MM.1S (cell line): Measurements from ENCODE around the gene ARL5B.

Experiments used
- DNase-seq: peaks from one replicate; pipeline ENCODE4 v3.0.0-alpha.2; 2015
- H2AFZ ChIP-seq: fragments of 300-600 bp; sonication (generic); 2 replicates; pipeline ENCODE4 v1.6.0; 2016; ENCODE audit warnings: antibody characterized with exemption, low read length
- H3F3A ChIP-seq: fragments of 300-600 bp; sonication (generic); 2 replicates; pipeline ENCODE4 v1.6.1; 2016; ENCODE audit warnings: mild to moderate bottlenecking, antibody characterized with exemption, low read length, moderate library complexity, mixed read lengths; ENCODE audit not compliant: insufficient read depth
- H3K27ac ChIP-seq: fragments of 300-600 bp; sonication (generic); 2 replicates; pipeline ENCODE4 v1.5.1; 2016; ENCODE audit warnings: mild to moderate bottlenecking, low read length
- H3K27me3 ChIP-seq: fragments of 300-600 bp; sonication (generic); replicated peaks from 2 replicates; pipeline ENCODE4 v1.6.0; 2016; ENCODE audit warnings: low read length; ENCODE audit not compliant: insufficient read depth
- H3K36me3 ChIP-seq: fragments of 300-600 bp; sonication (generic); replicated peaks from 2 replicates; pipeline ENCODE4 v1.6.1; 2016; ENCODE audit warnings: mild to moderate bottlenecking, low read length, mixed read lengths; ENCODE audit not compliant: insufficient read depth
- H3K4me1 ChIP-seq: fragments of 300-600 bp; sonication (generic); 2 replicates; pipeline ENCODE4 v1.6.1; 2016; ENCODE audit warnings: low read length, mixed read lengths
- H3K4me2 ChIP-seq: fragments of 300-600 bp; sonication (generic); 2 replicates; pipeline ENCODE4 v1.6.0; 2016; ENCODE audit warnings: low read depth, low read length
- H3K4me3 ChIP-seq: fragments of 300-600 bp; sonication (generic); 2 replicates; pipeline ENCODE4 v1.5.1; 2016; ENCODE audit warnings: low read length, mixed read lengths
- H3K79me2 ChIP-seq: fragments of 300-600 bp; sonication (generic); 2 replicates; pipeline ENCODE4 v1.6.1; 2016; ENCODE audit warnings: mixed run types, low read length, mixed read lengths
- H3K9ac ChIP-seq: fragments of 300-600 bp; sonication (generic); 2 replicates; pipeline ENCODE4 v1.6.1; 2016; ENCODE audit warnings: low read length, mixed read lengths
- H3K9me2 ChIP-seq: fragments of 300-600 bp; sonication (generic); replicated peaks from 2 replicates; pipeline ENCODE4 v1.6.1; 2016; ENCODE audit warnings: mild to moderate bottlenecking, low read length, mixed read lengths; ENCODE audit not compliant: insufficient read depth
- H3K9me3 ChIP-seq: fragments of 300-600 bp; sonication (generic); replicated peaks from 2 replicates; pipeline ENCODE4 v1.6.1; 2016; ENCODE audit warnings: mild to moderate bottlenecking, low read length, mixed read lengths; ENCODE audit not compliant: insufficient read depth
- H4K20me1 ChIP-seq: fragments of 300-600 bp; sonication (generic); 2 replicates; pipeline ENCODE4 v1.6.1; 2016; ENCODE audit warnings: mild to moderate bottlenecking, low read length, moderate library complexity, mixed read lengths; ENCODE audit not compliant: insufficient read depth
- CTCF ChIP-seq: fragments of 300-600 bp; sonication (generic); IDR thresholded peaks from 2 replicates; pipeline ENCODE4 v1.5.1; 2016; ENCODE audit warnings: antibody characterized with exemption, low read length, mixed read lengths
- EZH2 ChIP-seq: fragments of 300-600 bp; sonication (generic); optimal IDR thresholded peaks from 2 replicates; pipeline ENCODE3; 2017; ENCODE audit warnings: low read depth, mild to moderate bottlenecking, antibody characterized with exemption, low read length, mixed read lengths
- EZH2phosphoT487 ChIP-seq: fragments of 300-600 bp; sonication (generic); IDR thresholded peaks from 2 replicates; pipeline ENCODE4 v1.6.1; 2018; ENCODE audit warnings: antibody characterized with exemption, low read length

The ARL5B gene

GRCh38 chr10:18659125-18659818, at the start of gene ARL5B:
Gene ARL5B, plus strand, starts transcription at chr10:18659431. Its CDS starts 207 bp downstream, at chr10:18659638.
- Histone ChIP-seq H3K4me1 (peaks cover 10% of the 10 kb centered on the region; the same call in 1 of the 2 replicates), H3K9ac (peak within 1 kb of the TSS; percentile 97), H3K4me3 (peak within 1 kb of the TSS; percentile 93), H3K27me3 (no peaks in the 10 kb centered on the region), H3K4me2 (peak within 1 kb of the TSS; percentile 90), H3K9me3 (no peaks in the 10 kb centered on the region), H3K36me3 (no peaks in the 10 kb centered on the region), H3K79me2 (peaks cover 53% of the 10 kb centered on the region), H3F3A (peaks cover 22% of the 10 kb centered on the region), H3K27ac (peak within 1 kb of the TSS; percentile 96), H2AFZ (peak within 1 kb of the TSS; percentile 77), H4K20me1 (no peaks in the 10 kb centered on the region), H3K9me2 (no peaks in the 10 kb centered on the region)
- TF ChIP-seq EZH2, result no peak
- TF ChIP-seq CTCF, result no peak
- no peak for TF ChIP-seq EZH2phosphoT487
- peak; percentile 94 for DNase-seq

GRCh38 chr10:18610517-18610916, 48.7 kb upstream of the ARL5B start:
- TF ChIP-seq EZH2phosphoT487 (no peak), EZH2 (no peak), CTCF (no peak)
- Histone ChIP-seq H3K4me1 (peaks cover 8% of the 10 kb centered on the region; the same call in 1 of the 2 replicates), H3K9ac (no peak overlapping the region), H3K9me3 (no peaks in the 10 kb centered on the region), H3K79me2 (no peaks in the 10 kb centered on the region), H3K4me2 (no peak overlapping the region), H3K27me3 (no peaks in the 10 kb centered on the region), H3F3A (no peaks in the 10 kb centered on the region; the same call in 1 of the 2 replicates), H2AFZ (no peak overlapping the region), H4K20me1 (no peaks in the 10 kb centered on the region), H3K36me3 (0 out of 2 replicates have a peak, but pooled peaks cover 3% of the 10 kb centered on the region), H3K27ac (no peak overlapping the region), H3K9me2 (no peaks in the 10 kb centered on the region), H3K4me3 (no peak overlapping the region)
- no peak for DNase-seq

- H3K9ac ChIP-seq, result no peak overlapping the region
- H3K4me3 ChIP-seq, result no peak overlapping the region
- peaks cover 8% of the 10 kb centered on the region; the same call in 1 of the 2 replicates for H3K4me1 ChIP-seq
- TF ChIP-seq CTCF, result no peak
- TF ChIP-seq EZH2, result no peak
- H3K27ac ChIP-seq, result no peak overlapping the region
- H3K4me2 ChIP-seq, result no peak overlapping the region
- H3K36me3 ChIP-seq, result 0 out of 2 replicates have a peak, but pooled peaks cover 3% of the 10 kb centered on the region
- H3K27me3 ChIP-seq, result no peaks in the 10 kb centered on the region
- H4K20me1 ChIP-seq, result no peaks in the 10 kb centered on the region
- H3K9me2 ChIP-seq, result no peaks in the 10 kb centered on the region
- H2AFZ ChIP-seq, result no peak overlapping the region
- no peak for DNase-seq
- no peaks in the 10 kb centered on the region for H3K79me2 ChIP-seq
- H3K9me3 ChIP-seq, result no peaks in the 10 kb centered on the region
- no peaks in the 10 kb centered on the region; the same call in 1 of the 2 replicates for H3F3A ChIP-seq
These were observed 48.1 kb upstream of the ARL5B start for GRCh38 chr10:18611168-18611567.
